Rectal smooth muscle tissue (tissue), 1 donor: ENCODE data around the gene NDRG4.

ENCODE experiments used
- H3K27ac ChIP-seq: one replicate; pipeline ENCODE4 v1.7.0; 2013; ENCODE audit warnings: low read depth, low read length, inconsistent platforms
- H3K27me3 ChIP-seq: one replicate; pipeline ENCODE4 v1.7.0; 2013; ENCODE audit warnings: low read length; ENCODE audit not compliant: control insufficient read depth, insufficient read depth
- H3K36me3 ChIP-seq: one replicate; pipeline ENCODE4 v1.7.0; 2013; ENCODE audit warnings: low read length; ENCODE audit not compliant: control insufficient read depth, insufficient read depth
- H3K4me1 ChIP-seq: one replicate; pipeline ENCODE4 v1.7.0; 2013; ENCODE audit warnings: low read length; ENCODE audit not compliant: control insufficient read depth, insufficient read depth
- H3K4me3 ChIP-seq: one replicate; pipeline ENCODE4 v1.7.0; 2013; ENCODE audit warnings: low read length
- H3K9ac ChIP-seq: one replicate; pipeline ENCODE4 v1.7.0; 2013; ENCODE audit warnings: low read length

NDRG4 gene, protein sequence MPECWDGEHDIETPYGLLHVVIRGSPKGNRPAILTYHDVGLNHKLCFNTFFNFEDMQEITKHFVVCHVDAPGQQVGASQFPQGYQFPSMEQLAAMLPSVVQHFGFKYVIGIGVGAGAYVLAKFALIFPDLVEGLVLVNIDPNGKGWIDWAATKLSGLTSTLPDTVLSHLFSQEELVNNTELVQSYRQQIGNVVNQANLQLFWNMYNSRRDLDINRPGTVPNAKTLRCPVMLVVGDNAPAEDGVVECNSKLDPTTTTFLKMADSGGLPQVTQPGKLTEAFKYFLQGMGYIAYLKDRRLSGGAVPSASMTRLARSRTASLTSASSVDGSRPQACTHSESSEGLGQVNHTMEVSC

DNA sequence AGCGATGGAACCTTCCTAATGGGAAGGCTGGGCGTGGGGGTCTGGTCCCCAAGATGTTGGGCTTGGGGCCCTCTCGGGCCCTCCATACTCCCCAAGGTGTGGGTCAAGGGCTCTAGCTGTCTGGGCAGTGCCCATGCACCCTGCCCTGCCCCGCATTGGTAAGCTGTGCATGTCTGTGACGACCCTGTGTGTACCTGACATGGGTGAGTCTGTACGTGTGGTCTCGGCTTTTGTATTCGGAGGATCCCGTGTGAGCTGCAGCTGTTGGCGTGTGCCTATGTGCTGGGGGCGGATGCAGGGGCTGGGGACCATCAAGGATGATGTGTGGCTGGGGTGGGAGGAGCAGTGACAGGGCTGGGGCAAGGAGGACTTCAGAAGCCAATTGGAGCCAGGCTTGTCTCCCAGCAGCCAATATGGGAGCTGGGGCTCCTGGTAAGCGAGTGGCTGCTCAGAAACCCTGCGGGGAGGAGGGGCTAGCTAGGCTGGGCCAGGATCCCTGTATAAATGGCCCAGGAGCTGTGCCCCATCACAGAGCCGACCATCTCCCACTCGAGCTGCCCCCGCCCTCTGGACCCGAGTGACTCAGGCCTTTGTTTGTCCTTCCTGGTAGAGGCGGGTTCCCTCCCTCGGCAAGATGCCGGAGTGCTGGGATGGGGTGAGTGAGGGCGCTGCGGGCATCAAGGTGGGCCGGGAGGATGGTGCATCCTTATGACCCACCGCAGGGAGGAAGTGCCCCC, at the start of gene NDRG4:
NDRG4 (plus strand) TSS at position 529 of the 737 bp plus-strand sequence; CDS start at position 635, 106 bp downstream.
- Histone ChIP-seq H3K4me3 (peak within 1 kb of the TSS; percentile 34), H3K27me3 (peaks cover 29% of the 10 kb centered on the region), H3K9ac (no peak within 1 kb of the TSS), H3K4me1 (peaks cover 5% of the 10 kb centered on the region), H3K27ac (no peak within 1 kb of the TSS), H3K36me3 (no peaks in the 10 kb centered on the region)

- Histone ChIP-seq H3K27me3 (no peaks in the 10 kb centered on the region), H3K4me3 (no peak overlapping the region), H3K36me3 (no peaks in the 10 kb centered on the region), H3K4me1 (no peaks in the 10 kb centered on the region), H3K9ac (no peak overlapping the region), H3K27ac (no peak overlapping the region)
Observed at GRCh38 chr16:58450590-58450989, 49.4 kb upstream of the NDRG4 start.

- Histone ChIP-seq H3K9ac (no peak overlapping the region), H3K4me3 (no peak overlapping the region), H3K27me3 (no peaks in the 10 kb centered on the region), H3K4me1 (no peaks in the 10 kb centered on the region), H3K27ac (no peak overlapping the region), H3K36me3 (no peaks in the 10 kb centered on the region)
Observed at GRCh38 chr16:58451265-58451689, 48.7 kb upstream of the NDRG4 start.

GRCh38 chr16:58451945-58452401, 48.0 kb upstream of the NDRG4 start:
- Histone ChIP-seq H3K9ac (no peak overlapping the region), H3K4me3 (no peak overlapping the region), H3K36me3 (no peaks in the 10 kb centered on the region), H3K27me3 (no peaks in the 10 kb centered on the region), H3K4me1 (no peaks in the 10 kb centered on the region), H3K27ac (no peak overlapping the region)

- no peaks in the 10 kb centered on the region for H3K27me3 ChIP-seq
- no peaks in the 10 kb centered on the region for H3K4me1 ChIP-seq
- H3K36me3 ChIP-seq: no peaks in the 10 kb centered on the region
- no peak overlapping the region for H3K9ac ChIP-seq
- H3K4me3 ChIP-seq: no peak overlapping the region
- H3K27ac ChIP-seq: no peak overlapping the region
Observed at GRCh38 chr16:58452640-58453039, 47.3 kb upstream of the NDRG4 start.

DNA sequence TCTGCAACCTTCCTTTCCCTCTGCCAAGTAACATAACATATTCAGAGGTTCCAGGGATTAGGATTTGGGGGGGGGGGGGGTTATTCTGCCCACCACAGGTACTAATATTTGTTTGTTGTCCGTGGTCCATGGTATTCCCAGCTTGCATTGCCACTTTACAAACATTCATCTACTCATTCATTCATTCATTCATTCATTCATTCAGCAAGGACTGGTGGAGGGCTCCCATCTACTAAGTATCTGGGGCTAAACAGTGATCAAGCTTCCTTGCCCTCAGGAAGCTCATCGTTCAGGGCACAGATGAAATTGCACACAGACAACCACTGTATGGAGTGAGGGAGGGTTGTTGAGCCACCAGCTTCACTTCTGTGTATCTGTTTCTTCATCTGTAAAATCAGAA, 45.8 kb upstream of the NDRG4 start:
- no peaks in the 10 kb centered on the region for H3K4me1 ChIP-seq
- no peak overlapping the region for H3K4me3 ChIP-seq
- H3K27me3 ChIP-seq: no peaks in the 10 kb centered on the region
- H3K27ac ChIP-seq: no peak overlapping the region
- H3K9ac ChIP-seq: no peak overlapping the region
- H3K36me3 ChIP-seq: no peaks in the 10 kb centered on the region

- Histone ChIP-seq H3K27me3 (no peaks in the 10 kb centered on the region), H3K9ac (no peak overlapping the region), H3K27ac (no peak overlapping the region), H3K4me3 (no peak overlapping the region), H3K36me3 (no peaks in the 10 kb centered on the region), H3K4me1 (no peaks in the 10 kb centered on the region)
Observed at GRCh38 chr16:58454856-58455255, 45.1 kb upstream of the NDRG4 start.

DNA sequence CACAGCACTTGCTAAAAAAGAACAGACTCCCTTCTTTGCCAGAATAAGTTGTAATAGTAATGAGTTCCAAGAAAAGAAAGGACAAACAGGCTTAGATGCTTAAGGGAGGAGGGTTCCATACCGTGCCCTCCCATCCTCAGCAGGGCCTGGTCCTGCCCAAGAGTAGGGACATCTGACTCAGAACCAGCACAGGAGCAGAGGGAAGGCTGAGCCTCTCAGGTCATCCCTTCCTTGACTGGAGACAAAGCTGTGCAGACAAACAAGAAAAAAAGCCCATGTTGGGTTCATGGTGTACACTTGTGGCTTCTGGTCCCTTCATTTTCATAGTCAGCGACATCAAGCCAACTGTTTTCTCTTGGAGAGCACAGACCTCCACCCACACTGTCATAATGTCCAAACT, 44.2 kb upstream of the NDRG4 start:
- Histone ChIP-seq H3K27ac (no peak overlapping the region), H3K4me3 (no peak overlapping the region), H3K36me3 (no peaks in the 10 kb centered on the region), H3K27me3 (no peaks in the 10 kb centered on the region), H3K9ac (no peak overlapping the region), H3K4me1 (no peaks in the 10 kb centered on the region)

DNA sequence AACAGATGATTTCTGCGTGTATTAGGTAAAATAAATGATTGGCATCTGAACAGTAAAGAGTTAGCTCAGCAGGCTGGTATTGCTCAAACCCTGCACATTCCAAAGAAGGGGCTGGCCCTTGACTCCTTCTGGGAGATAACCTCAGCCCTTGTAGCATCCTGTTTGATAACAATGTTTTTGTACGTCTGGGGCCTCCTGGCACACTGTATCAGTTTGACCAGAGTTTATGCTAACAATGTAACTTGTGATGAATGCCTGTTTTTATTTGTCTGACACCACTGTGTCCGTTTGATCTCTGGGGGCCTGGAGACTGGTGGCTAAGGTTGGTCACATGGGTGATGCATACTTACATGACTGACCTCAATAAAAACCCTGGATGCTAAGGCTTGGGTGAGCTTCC, 43.8 kb upstream of the NDRG4 start:
- Histone ChIP-seq H3K36me3 (no peaks in the 10 kb centered on the region), H3K27ac (no peak overlapping the region), H3K4me1 (no peaks in the 10 kb centered on the region), H3K27me3 (no peaks in the 10 kb centered on the region), H3K9ac (no peak overlapping the region), H3K4me3 (no peak overlapping the region)

GRCh38 chr16:58458606-58459343, 41.2 kb upstream of the NDRG4 start:
- H3K27ac ChIP-seq: no peak overlapping the region

GRCh38 chr16:58459344-58460218, 40.4 kb upstream of the NDRG4 start:
- peaks cover 1% of the 10 kb centered on the region for H3K4me1 ChIP-seq
- H3K27ac ChIP-seq: no peak overlapping the region
- no peak overlapping the region for H3K4me3 ChIP-seq

More at GRCh38 chr16:58458606-58459343, 41.2 kb upstream of the NDRG4 start:
- no peaks in the 10 kb centered on the region for H3K36me3 ChIP-seq
- H3K4me3 ChIP-seq: no peak overlapping the region
- no peaks in the 10 kb centered on the region for H3K4me1 ChIP-seq
- H3K9ac ChIP-seq: no peak overlapping the region
- peaks cover 4% of the 10 kb centered on the region for H3K27me3 ChIP-seq

More at GRCh38 chr16:58459344-58460218, 40.4 kb upstream of the NDRG4 start:
- Histone ChIP-seq H3K9ac (no peak overlapping the region), H3K36me3 (no peaks in the 10 kb centered on the region), H3K27me3 (peaks cover 5% of the 10 kb centered on the region)
